K562 (cell line): ENCODE results near the gene LSS. TPM values are rescaled to one million over a fixed set of nuclear protein-coding genes. Genes with fewer than 3 reads are reported as not detected.

Source experiments
- ATAC-seq: fragments of 200-7000 bp; cut with Tn5 transposase; 3 replicates; pipeline ENCODE4 v1.9.1; 2020; ENCODE audit warnings: moderate library complexity
- BruUV-seq: library from RNA; stranded (reverse); fragments of 400-500 nt; replicated peaks from 2 replicates; lab custom pipeline; 2021; lab: Mats Ljungman, UMichigan
- CTCF ChIA-PET: fragments of 300-600 bp; formaldehyde crosslinking; extraction: SDS; loops from one replicate; lab custom pipeline; 2021; ENCODE audit warnings: low intra/inter-chr PET ratio; lab: Yijun Ruan, JAX
- POLR2A ChIA-PET: fragments of 300-600, 350-650 bp; sonication (Branson Sonifier 250); formaldehyde crosslinking; extraction: SDS; loops from one replicate; lab custom pipeline; 2021; ENCODE audit warnings: antibody characterized with exemption, inconsistent platforms; lab: Yijun Ruan, JAX
- DNase-seq, 4 experiments: peaks; one replicate each; pipeline versions ENCODE4 v3.0.0 to v3.0.0-alpha.2; 2011 to 2018; ENCODE audit warnings: low spot score in 3 of 4, mixed read lengths in 3 of 4; ENCODE audit errors: extremely low read depth in 1 of 4
- FAIRE-seq: peaks from 2 replicates; lab custom pipeline; 2011; peaks lifted over from hg19 to GRCh38; lab: Jason Lieb, UNC
- H2AFZ ChIP-seq: 2 replicates; pipeline ENCODE4 v1.6.0; 2011; ENCODE audit warnings: low read depth, low read length, control low read depth, inconsistent platforms
- H3K27ac ChIP-seq: fragments of 200-600 bp; 3 replicates; pipeline ENCODE4 v1.8.0; 2011; ENCODE audit warnings: low read depth, mild to moderate bottlenecking, control low read depth, inconsistent platforms, low read length, moderate library complexity, mixed read lengths; ENCODE audit errors: extremely low read depth
- H3K27me3 ChIP-seq, 2 experiments: fragments of 300-600 bp in 1 of 2; 2 replicates in 1 of 2; 3 replicates in 1 of 2; pipeline versions ENCODE4 v1.6.0 to v1.8.0; 2011; ENCODE audit warnings: inconsistent platforms in 2 of 2, low read length in 2 of 2, mild to moderate bottlenecking in 1 of 2, mixed read lengths in 1 of 2, moderate library complexity in 1 of 2; ENCODE audit not compliant: control insufficient read depth in 2 of 2, insufficient read depth in 2 of 2
- H3K36me3 ChIP-seq: fragments of 300-600 bp; 3 replicates; pipeline ENCODE4 v1.8.0; 2011; ENCODE audit warnings: mild to moderate bottlenecking, low read length, inconsistent platforms; ENCODE audit not compliant: control insufficient read depth, insufficient read depth
- H3K4me1 ChIP-seq, 2 experiments: fragments of 200-600 bp in 1 of 2; replicated peaks in 1 of 2; 2 replicates in 1 of 2; 3 replicates in 1 of 2; pipeline versions ENCODE4 v1.5.1 to v1.8.0; 2011; ENCODE audit warnings: inconsistent platforms in 2 of 2, low read length in 2 of 2, mild to moderate bottlenecking in 1 of 2, mixed read lengths in 1 of 2, moderate library complexity in 1 of 2; ENCODE audit not compliant: control insufficient read depth in 2 of 2, insufficient read depth in 2 of 2
- H3K4me2 ChIP-seq: 2 replicates; pipeline ENCODE4 v1.6.1; 2011; ENCODE audit warnings: low read length, control low read depth, inconsistent platforms, mixed read lengths; ENCODE audit not compliant: insufficient read depth
- H3K4me3 ChIP-seq: fragments of 200-600 bp; sonication (generic), shearing (Covaris generic); 2 replicates; pipeline ENCODE4 v1.5.1; 2016; ENCODE audit warnings: control low read depth, inconsistent platforms
- H3K79me2 ChIP-seq: fragments of 200-600 bp; 3 replicates; pipeline ENCODE4 v1.8.0; 2011; ENCODE audit warnings: low read length, inconsistent platforms; ENCODE audit not compliant: control insufficient read depth, insufficient read depth
- H3K9ac ChIP-seq, 2 experiments: 2 replicates each; pipeline versions ENCODE4 v1.6.0 to v1.6.1; 2011; ENCODE audit warnings: low read depth in 2 of 2, low read length in 2 of 2, control low read depth in 1 of 2, inconsistent platforms in 1 of 2, mild to moderate bottlenecking in 1 of 2, mixed read lengths in 1 of 2; ENCODE audit not compliant: insufficient read depth in 1 of 2
- H3K9me1 ChIP-seq: one replicate; pipeline ENCODE4 v1.6.0; 2011; ENCODE audit warnings: inconsistent platforms, mild to moderate bottlenecking, low read length, moderate library complexity; ENCODE audit not compliant: control insufficient read depth, insufficient read depth
- H3K9me3 ChIP-seq: replicated peaks from 2 replicates; pipeline ENCODE4 v1.5.1; 2011; ENCODE audit warnings: low read depth, low read length, inconsistent platforms; ENCODE audit not compliant: control insufficient read depth, insufficient read depth
- H4K20me1 ChIP-seq: replicated peaks from 2 replicates; pipeline ENCODE4 v1.6.1; 2011; ENCODE audit warnings: low read length, inconsistent platforms, mixed read lengths; ENCODE audit not compliant: control insufficient read depth, insufficient read depth
- CHD2 ChIP-seq: IDR thresholded peaks from 2 replicates; pipeline ENCODE4 v1.6.1; 2011; ENCODE audit warnings: low read depth, low read length
- KDM4B ChIP-seq, 2 experiments: fragments of 450-650 bp in 1 of 2; sonication (generic) in 1 of 2; IDR thresholded peaks; 2 replicates each; pipeline ENCODE4 v1.6.1; 2016 to 2017; ENCODE audit warnings: borderline replicate concordance in 2 of 2, antibody characterized with exemption in 1 of 2, low read depth in 1 of 2, mild to moderate bottlenecking in 1 of 2
- PKNOX1 ChIP-seq: fragments of 450-650 bp; IDR thresholded peaks from 2 replicates; pipeline ENCODE4 v1.6.1; 2016
- THRAP3 ChIP-seq: fragments of 450-650 bp; IDR thresholded peaks from 2 replicates; pipeline ENCODE4 v1.6.1; 2016; ENCODE audit warnings: mild to moderate bottlenecking, inconsistent platforms, borderline replicate concordance
- ZNF586 ChIP-seq: fragments of 450-650 bp; formaldehyde crosslinking; conservative IDR thresholded peaks from 2 replicates; pipeline ENCODE4 v1.4.0; 2020; ENCODE audit warnings: mild to moderate bottlenecking, moderate library complexity
- ZNF766 ChIP-seq: fragments of 200-800 bp; sonication (Bioruptor generic); conservative IDR thresholded peaks from 2 replicates; pipeline ENCODE4 v1.6.1; 2016; ENCODE audit warnings: missing genetic modification characterization, missing compliant biosample characterization
- WGBS: fragments of 100-300 bp; shearing (Covaris generic); methylation state at CpG from one replicate; pipeline ENCODE4 v1.1.6; 2016; ENCODE audit warnings: low coverage, mixed read lengths; ENCODE audit not compliant: insufficient coverage; ENCODE audit errors: missing lambda C conversion rate; 5-methylcytosine and 5-hydroxymethylcytosine counted together
- in situ Hi-C: fragments of 300-500 bp; cut with MboI; formaldehyde crosslinking; loops from 4 replicates; pipeline ENCODE4 v1.15.0; 2018; ENCODE audit warnings: inconsistent platforms, mixed read lengths
- intact Hi-C: fragments of 100-400 bp; cut with micrococcal nuclease; formaldehyde crosslinking; loops from 2 replicates; pipeline ENCODE4 v1.14.2; 2022
- polyA plus RNA-seq, 8 experiments: library from polyadenylated mRNA; depleted of rRNA in 4 of 8; stranded (reverse) in 5 of 8; unstranded in 3 of 8; fragments of >200 nt; fragmentation: Nextera tagmentation in 2 of 8; fragmentation: Illumina TruSeq in 1 of 8; extraction: Ambion mirVana in 2 of 8; extraction: Trizol in 1 of 8; gene quantifications; 2 replicates each; pipeline versions ENCODE4 v1.2.1 to v1.2.3, GENCODE V29; 2011 to 2014; ENCODE audit warnings: inconsistent platforms in 1 of 8, missing spikeins in 1 of 8
- total RNA-seq, 7 experiments: library from RNA; depleted of rRNA in 6 of 7; stranded (reverse); fragments of >200 nt in 6 of 7; fragmentation: Illumina TruSeq in 2 of 7; extraction: Trizol in 2 of 7; gene quantifications; 2 replicates each; pipeline versions ENCODE4 v1.2.1 to v1.2.3, GENCODE V29; 2011 to 2021; ENCODE audit warnings: low replicate concordance in 1 of 7
- TF ChIP-seq, protein P1 (sequence below): fragments of 450-650 bp; IDR thresholded peaks from 2 replicates; pipeline ENCODE4 v1.6.1; 2016; ENCODE audit warnings: borderline replicate concordance
- TF ChIP-seq, protein P2 (sequence below): sonication (generic); formaldehyde crosslinking; IDR thresholded peaks from 2 replicates; pipeline ENCODE4 v1.9.0; 2022; ENCODE audit warnings: mild to moderate bottlenecking, missing genetic modification reagents

LSS gene
- total and polyA plus RNA-seq, 9 of the 15 experiments (the other 6 are each of a cell fraction or from before 2014, with no cell fraction given), result 2.2 to 89.5 (median 37.4) TPM

- Histone ChIP-seq H3K79me2 (no peaks in the 10 kb centered on the region), H2AFZ (no peak overlapping the region), H3K27ac (peak overlapping the region; percentile 64; the same call in 2 of the 3 replicates), H3K4me1 (peaks cover 5 to 11% of the 10 kb centered on the region in 2 experiments; a peak in 3 of 5 replicates), H3K9me3 (no peaks in the 10 kb centered on the region), H3K4me2 (no peak overlapping the region), H3K9me1 (no peaks in the 10 kb centered on the region), H3K27me3 (no peaks in the 10 kb centered on the region), H3K9ac (peak overlapping the region in 1 of 2 experiments; percentile 68; a peak in 1 of 4 replicates), H3K4me3 (no peak overlapping the region), H3K36me3 (peaks cover 95% of the 10 kb centered on the region), H4K20me1 (no peaks in the 10 kb centered on the region)
- in situ Hi-C loops, result no loop called here
- FAIRE-seq (no peak), DNase-seq (no peak), ATAC-seq (no peak)
- ChIA-PET CTCF (interaction anchor here (0.6 kb wide), 1 partner anchor 17 kb away, joined by 6 read pairs; no protein-coding TSS in a partner anchor), POLR2A (interaction anchor here (0.7 to 3.0 kb wide), 8 partner anchors 10 to 50 kb away, joined by 3 to 13 read pairs (median 7); no protein-coding TSS in a partner anchor)
- intact Hi-C loops, result no loop called here
- no TSS peak for BruUV-seq
- TF ChIP-seq ZNF766 (CRISPR knock-in tag), result 0 out of 2 replicates have a peak, but pooled peaks have one; percentile 10
- TF ChIP-seq THRAP3, result no peak
- 94% methylated on average over 12 of the region's 12 CpGs for WGBS
Observed at GRCh38 chr21:46254208-46254975, 25.8 kb upstream of the LSS start.

DNA sequence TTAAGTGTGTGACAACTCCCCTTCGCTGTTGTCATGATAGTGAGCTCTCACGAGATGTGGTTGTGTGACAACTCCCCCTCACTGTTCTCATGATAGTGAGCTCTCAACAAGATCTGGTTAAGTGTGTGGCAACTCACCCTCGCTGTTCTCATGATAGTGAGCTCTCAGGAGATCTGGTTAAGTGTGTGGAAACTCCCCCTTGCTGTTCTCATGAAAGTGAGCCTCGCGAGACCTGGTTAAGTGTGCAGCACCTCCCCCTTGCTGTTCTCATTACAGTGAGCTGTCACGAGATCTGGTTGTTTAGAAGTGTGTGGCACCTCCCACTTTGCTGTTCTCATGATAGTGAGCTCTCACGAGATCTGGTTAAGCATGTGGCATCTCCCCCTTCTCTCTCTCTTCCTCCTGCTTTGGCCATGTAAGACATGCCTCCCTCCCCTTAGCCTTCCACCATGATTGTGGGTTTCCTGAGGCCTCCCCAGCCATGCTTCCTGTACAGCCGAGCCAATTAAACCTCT lies 25.1 kb upstream of the LSS start:
- no peaks in the 10 kb centered on the region for H4K20me1 ChIP-seq
- H3K9me1 ChIP-seq, result no peaks in the 10 kb centered on the region
- H3K4me2 ChIP-seq, result peak overlapping the region; percentile 27; the same call in 1 of the 2 replicates
- peaks cover 5 to 11% of the 10 kb centered on the region in 2 experiments; a peak in 3 of 5 replicates for H3K4me1 ChIP-seq
- CTCF ChIA-PET, result no interaction called here
- H3K27ac ChIP-seq, result peak overlapping the region; percentile 64; the same call in 2 of the 3 replicates
- intact Hi-C loops, result no loop called here
- no peak overlapping the region for H3K9ac ChIP-seq
- H3K27me3 ChIP-seq, result no peaks in the 10 kb centered on the region
- FAIRE-seq (peak; percentile 95), DNase-seq (peak; percentile 40 to 76 (median 54)), ATAC-seq (peak; percentile 95)
- POLR2A ChIA-PET, result interaction anchor here (0.6 to 3.0 kb wide), 13 partner anchors 10 to 1379 kb away, joined by 3 to 13 read pairs (median 5); no protein-coding TSS in a partner anchor
- WGBS, result 53% methylated on average over 8 of the region's 8 CpGs
- peaks cover 96% of the 10 kb centered on the region for H3K36me3 ChIP-seq
- BruUV-seq, result no TSS peak
- H2AFZ ChIP-seq, result peak overlapping the region; percentile 1; the same call in 1 of the 2 replicates
- in situ Hi-C loops, result no loop called here
- H3K4me3 ChIP-seq, result no peak overlapping the region
- no peaks in the 10 kb centered on the region for H3K9me3 ChIP-seq
- H3K79me2 ChIP-seq, result no peaks in the 10 kb centered on the region; the same call in 2 of the 3 replicates
- TF ChIP-seq PKNOX1 (peak; percentile 77), CHD2 (peak; percentile 92), ZNF586 (CRISPR knock-in tag) (no peak), KDM4B (IDR thresholded peaks at IDR 0.05; ENCODE audit: borderline replicate concordance in 2 of 2, low read depth in 1 of 2) (no peak)
- TF ChIP-seq, protein P1, sequence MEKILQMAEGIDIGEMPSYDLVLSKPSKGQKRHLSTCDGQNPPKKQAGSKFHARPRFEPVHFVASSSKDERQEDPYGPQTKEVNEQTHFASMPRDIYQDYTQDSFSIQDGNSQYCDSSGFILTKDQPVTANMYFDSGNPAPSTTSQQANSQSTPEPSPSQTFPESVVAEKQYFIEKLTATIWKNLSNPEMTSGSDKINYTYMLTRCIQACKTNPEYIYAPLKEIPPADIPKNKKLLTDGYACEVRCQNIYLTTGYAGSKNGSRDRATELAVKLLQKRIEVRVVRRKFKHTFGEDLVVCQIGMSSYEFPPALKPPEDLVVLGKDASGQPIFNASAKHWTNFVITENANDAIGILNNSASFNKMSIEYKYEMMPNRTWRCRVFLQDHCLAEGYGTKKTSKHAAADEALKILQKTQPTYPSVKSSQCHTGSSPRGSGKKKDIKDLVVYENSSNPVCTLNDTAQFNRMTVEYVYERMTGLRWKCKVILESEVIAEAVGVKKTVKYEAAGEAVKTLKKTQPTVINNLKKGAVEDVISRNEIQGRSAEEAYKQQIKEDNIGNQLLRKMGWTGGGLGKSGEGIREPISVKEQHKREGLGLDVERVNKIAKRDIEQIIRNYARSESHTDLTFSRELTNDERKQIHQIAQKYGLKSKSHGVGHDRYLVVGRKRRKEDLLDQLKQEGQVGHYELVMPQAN, result 0 out of 2 replicates have a peak, but pooled peaks have one; percentile 25
- TF ChIP-seq, protein P2, sequence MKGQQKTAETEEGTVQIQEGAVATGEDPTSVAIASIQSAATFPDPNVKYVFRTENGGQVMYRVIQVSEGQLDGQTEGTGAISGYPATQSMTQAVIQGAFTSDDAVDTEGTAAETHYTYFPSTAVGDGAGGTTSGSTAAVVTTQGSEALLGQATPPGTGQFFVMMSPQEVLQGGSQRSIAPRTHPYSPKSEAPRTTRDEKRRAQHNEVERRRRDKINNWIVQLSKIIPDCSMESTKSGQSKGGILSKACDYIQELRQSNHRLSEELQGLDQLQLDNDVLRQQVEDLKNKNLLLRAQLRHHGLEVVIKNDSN (CRISPR knock-in tag), result peak; percentile 70
